Left kidney (tissue), 2 donors: Measurements from ENCODE around the gene SPRYD3. TPM values are rescaled to one million over a fixed set of nuclear protein-coding genes. Genes with fewer than 3 reads are reported as not detected.
"Not testable (repeated sequence)": the region's sequence is repeated elsewhere in the genome, so short reads cannot be mapped to it uniquely, and the experiment has no call there.

Experiments
- DNase-seq: peaks from one replicate; pipeline ENCODE4 v3.0.0-alpha.2; 2013
- polyA plus RNA-seq: library from polyadenylated mRNA; unstranded; fragments of 120-200 nt; gene quantifications from one replicate; pipeline ENCODE4 v1.2.1, GENCODE V29; 2013; ENCODE audit not compliant: insufficient read length

Gene SPRYD3
- polyA plus RNA-seq, 1 donor, result 13.5 TPM

DNA sequence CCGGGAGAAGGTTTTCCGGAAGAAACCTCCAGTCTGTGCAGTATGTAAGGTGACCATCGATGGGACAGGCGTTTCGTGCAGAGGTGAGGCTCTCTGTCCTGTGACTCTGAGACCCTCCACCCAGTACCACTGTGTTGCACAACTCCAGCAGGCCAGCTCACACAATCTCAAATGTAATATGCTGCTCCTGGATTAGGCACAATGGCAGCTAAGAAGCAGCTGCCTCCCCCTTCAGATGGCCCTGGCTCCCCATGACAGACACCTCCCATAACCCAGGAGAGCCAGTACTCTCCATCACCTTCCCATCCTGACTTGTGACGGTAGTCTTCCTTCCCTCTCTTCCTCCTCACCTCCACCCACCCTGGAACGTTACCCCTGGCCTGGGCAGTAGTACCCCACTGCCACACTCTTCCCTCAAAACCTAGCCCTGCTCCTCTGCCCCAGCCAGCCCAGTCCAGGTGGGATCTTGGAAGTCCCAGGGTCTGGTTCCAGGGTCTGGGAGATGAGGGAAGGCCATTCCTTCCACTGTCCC is 27.2 kb downstream of the SPRYD3 start:
- no peak for DNase-seq

DNA sequence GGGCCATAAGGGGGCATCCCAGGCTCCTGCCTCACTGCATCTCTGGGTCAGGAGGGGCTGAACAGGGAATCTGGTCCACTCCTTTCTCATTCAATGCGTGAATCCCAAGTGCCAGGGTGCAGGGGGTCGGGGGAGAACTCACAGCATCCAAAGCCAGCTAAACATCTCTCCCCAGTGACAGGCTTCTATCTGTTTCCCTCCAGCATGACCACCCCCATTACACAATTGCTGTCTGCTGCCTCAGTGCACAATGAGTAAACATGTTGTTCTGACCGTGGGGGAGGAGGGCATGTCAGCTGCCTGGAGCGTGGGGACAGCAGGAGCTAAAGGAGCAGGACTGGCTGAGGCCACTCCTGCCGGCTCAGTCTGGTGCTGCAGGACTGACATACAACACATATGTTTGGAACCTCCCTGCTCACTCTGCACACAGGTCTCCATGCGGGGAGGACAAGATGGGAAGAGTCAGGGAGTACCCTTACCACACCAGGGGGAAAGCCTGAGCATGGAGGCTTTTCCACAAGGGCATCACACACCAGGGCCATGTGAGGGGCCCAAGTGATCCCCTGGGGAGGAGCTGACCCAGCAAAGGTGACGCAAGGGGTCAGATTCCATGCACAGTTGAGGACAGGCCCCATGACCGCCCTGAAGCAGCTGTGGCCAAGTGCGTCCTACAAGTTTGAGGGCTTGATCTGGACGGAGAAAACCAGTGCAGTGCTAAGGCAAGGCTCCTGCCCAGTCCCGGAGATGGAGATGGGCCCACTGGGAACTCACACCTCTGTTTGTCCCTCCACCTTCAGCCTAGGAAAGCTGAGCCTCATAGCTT is 27.9 kb downstream of the SPRYD3 start:
- DNase-seq, result no peak

DNA sequence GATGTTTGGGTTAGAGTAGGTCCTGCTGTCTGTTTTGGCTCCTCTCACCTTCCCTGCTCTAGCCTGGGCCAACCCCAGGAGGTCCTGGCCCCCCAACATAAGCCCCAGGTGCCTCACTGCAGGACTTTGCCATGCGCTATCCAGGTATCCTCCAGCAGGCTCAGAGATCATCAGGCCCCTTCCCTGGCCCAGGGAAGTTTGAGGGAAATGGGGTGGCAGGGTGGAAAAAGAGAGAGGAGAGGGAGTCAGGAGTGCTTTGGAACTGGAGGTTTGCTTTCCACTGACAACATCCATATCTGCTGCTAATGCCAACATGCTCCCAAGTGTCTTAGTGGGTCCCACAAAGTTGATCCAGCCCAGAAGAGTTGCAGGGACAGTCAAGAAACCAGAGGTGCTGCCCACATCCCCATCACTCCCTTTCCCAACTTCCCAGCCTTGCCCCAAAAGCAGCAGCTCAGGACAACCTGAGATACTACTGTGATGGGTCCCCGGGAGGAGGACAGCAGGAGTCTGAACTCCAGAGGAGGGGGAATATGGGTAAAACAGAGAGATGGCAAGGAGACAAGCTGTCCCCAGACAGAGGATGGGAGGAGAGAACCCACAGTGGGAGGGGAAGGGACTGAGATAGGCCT is 28.6 kb downstream of the SPRYD3 start:
- no peak for DNase-seq

DNA sequence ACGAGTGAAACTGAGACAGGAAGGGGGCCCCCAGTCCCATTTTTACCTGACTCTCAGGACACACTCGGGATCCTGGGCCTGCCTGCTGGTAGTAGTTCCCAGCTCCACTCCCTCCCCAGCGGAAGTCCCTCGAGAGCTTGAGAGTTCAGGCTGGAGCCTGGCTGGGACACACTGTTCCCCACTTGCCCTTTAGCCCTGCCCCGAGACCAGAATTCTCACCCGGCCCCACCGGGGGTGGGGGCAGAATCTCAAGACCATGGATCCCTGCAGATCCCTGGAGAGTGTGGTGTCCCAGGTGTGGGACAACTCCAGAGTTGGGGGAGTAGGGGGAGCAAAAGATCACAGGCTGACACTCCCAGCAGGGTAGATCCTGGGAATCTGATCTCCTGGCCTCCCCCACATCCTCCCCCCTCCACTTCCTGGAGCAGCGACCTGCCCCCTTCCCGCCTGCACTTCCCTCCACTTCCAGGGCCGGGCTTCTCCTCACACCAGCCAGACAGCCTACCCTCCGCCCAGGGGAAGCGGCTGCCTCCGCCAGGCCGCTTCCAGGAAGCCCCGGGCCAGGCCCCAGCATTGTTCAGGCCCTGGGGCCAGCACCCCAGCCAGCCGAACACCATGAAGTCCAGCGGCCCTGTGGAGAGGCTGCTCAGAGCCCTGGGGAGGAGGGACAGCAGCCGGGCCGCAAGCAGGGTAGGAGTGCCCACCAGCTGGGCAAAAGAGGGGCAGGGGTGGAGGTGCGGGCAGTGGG is 29.4 kb downstream of the SPRYD3 start, which contains the start of gene TNS2:
TNS2 (plus strand) TSS at position 495 of the 748 bp plus-strand sequence; CDS start at position 616, 121 bp downstream.
- no peak for DNase-seq

DNA sequence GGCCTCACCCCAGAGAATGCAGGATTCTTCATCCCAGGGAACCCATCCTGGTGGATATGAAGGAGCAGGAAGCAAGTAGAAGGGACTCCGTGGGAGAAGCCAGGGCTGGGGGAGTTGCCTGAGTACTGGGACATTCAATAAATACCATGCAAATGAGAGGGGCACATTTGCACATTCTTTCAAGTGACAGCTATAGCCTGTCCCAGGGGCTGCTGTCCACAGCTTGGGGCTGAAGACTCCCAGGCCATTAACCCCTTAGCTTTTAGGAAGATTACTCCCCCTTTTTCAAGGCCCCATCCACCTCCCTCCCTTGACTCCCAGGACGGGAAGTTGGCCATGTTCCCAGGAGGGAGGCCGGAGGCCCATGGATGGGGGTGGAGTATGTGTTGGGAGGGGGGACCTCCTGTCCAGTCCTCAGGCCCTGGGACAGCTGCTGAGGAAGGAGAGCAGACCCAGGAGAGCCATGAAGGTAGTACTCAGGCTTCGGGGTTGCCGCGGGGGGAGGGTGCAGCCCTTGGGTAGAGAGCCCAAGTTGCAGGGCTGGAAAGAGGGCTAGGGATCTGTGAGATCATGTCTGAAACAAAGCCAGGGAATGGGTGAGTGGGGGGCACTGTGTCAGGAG is 30.3 kb downstream of the SPRYD3 start:
- peak; percentile 83 for DNase-seq

DNA sequence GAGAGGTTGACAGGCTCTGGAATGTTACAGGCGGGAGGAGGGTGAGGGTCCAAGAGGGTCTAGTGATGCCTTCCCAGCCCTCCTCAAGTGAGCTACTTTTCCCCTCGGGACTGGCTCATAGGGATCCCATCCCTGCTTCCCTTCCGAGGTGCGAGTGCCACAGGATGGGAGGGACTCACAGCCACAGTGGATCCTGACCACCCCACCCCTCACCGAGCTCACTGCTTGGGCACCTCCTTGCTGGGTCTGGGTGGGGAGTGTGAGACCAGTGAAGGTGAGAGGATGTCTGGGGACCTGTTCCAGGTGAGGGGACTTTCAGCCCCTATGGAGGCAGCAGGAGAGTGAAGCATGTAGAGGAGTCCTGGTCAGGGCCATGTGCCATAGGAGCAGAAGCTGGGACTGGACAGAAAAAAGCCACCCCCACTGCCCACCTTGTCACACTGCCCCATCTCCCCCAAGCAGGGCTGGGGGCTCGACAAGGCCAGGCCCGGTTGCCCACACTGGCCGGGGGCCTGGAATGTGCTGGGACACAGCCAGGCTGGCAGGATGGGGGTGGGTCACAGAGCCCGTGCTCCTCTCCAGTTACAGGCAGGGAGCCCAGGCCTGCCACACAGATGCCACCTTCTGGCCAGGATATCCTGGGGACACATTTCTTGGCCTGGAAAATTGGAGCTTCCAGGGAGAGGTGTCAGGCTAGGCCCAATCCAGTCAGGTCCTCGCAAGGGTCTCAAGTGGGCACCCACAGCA is 31.0 kb downstream of the SPRYD3 start:
- no peak for DNase-seq

DNA sequence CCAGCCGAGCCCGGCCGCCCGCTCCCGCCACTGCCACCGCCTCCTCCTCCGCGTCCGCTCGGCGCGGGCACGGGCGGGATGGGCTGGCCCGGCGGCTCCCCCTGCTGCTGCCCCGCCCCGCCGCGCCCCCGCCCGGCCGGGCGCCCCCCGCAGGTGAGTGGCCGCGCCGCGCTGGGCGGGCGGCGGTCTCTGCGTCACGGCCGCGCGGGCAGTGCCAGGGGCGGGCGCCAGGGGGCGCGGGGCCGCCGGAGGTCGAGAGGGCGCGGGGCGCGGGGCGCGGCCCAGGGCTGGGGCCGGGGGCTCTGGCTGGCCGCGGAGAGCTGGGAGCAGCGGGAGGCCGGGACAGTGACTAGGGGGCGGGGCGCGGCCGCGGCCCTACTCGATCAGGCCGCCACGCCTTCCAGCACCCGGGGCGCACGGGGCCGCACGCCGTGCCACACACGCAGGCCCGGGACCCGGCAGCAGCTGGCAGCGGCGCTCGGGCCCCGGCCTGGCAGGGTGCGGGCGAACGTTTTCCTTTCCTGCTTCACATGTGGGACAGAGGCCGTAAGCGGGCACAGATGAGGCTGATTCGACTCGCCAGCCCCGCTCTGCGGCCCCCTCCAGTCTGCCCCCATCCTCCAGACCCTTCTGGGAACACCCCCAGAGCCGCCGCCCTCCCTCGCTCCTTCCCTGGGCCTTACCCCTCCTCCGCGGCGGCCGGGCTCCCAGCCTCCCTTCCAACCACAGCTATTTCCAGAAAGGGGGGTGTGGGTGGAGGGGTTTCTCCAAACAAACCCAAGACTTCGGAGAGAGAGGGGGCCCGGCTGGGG is 31.8 kb downstream of the SPRYD3 start:
- peak; percentile 83 for DNase-seq

DNA sequence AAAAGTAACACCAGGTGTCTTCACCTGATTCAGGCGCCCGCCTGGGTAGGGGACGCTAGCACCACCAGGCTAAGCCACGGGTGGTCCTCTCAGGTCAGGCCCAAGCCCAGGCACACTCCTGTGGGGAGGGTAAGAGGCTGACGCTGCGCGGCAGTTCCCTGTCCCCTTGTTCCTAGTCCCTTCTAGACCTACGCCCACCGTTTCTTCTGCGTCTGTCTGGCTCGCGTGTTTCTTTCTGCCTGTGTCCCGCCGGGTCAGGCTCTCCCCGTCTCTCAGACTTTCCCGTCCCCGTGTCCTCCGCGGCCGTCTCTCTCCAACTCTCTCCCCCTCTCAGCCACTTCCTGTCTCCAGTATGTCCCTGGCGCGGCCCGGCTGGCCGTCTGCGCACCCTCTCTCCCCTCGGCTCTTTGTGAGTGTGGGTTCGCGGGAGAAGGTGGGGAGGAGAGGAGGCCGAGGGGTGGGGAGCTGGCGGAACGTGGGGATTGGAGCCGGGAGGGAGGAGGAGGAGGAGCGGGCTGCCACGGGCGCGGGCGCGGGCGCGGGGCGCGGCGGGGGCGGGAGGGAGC is 32.5 kb downstream of the SPRYD3 start:
- peak; percentile 71 for DNase-seq

DNA sequence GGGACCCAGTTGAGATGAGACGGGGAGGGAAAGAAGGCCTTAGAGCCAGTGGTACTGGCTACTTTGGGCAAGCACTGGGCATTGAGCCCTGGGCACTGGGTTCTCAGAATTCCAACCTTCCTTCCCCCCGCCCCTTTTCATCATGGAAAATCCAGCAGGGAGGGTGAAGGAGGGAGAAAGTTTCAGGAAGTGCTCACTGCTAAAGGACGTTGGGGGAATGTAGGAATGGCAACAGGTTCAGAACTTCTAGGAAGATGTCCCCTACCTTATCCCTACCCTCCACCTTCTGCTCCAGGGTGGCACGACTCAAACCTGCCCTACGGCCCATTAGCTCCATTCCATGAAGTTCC is 33.5 kb downstream of the SPRYD3 start:
- DNase-seq, result no peak

DNA sequence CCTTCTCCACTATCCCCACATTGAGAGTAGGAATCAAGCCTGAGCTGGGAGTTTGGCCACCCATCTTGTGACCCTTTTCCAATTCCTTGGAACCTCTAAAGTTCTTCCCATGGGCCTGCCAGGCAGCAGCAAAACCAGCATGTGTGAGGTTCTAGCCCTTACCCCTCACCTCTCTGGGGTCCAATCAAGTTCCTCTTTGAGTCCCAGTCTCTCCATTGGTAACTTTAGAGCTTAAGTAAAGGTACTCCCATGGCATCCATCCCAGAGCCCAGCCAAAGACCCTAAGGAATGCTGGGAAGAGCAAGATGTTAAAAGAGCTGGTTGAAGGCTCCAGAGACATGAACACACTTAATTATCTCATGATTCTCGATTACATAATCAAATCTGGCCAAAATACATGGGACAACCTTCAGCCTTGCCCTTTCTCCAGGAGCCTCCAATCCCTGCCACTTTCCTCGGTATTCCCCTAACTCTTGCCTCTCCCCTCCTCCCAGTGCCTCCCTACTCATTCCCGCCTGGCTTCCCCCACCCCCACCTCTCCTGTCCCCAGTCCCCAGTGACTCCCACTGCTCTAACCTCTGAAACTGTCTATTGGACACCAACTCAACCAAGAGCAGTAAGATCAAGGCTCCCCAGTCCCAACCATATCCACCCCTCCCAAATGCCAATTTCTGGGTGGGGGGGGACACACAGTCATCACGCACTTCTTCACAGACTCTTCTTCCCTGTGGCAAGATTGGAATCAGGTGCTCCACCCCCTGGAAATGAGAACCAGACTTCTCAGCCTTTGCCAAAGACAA is 34.1 kb downstream of the SPRYD3 start:
- DNase-seq, result no peak

DNA sequence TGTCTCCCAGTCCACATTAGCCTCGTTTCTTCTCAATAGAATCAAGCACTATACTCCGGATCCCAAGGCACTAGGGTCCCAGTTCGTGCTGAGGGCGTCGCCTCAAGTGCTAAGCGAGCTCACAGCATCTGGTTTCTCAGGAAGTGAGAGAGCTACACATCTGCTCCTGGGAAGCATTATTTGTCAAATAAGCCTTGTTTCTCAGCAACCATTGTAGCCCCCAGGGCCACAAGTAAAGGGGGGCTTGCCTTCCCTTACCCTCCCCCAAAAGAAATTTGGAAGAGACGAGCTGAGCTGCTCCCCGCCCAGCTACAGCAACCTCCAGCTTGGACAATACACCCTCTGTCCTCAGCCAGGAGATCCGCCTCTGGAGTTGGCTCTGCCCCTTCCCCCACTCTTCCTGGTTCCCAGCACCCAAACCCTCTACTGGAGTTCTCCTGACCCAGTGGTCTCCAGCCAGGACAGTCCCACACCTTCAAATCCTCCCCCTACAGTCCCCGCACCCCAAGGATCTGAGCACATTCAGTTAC is 35.1 kb downstream of the SPRYD3 start:
- DNase-seq, result no peak

DNA sequence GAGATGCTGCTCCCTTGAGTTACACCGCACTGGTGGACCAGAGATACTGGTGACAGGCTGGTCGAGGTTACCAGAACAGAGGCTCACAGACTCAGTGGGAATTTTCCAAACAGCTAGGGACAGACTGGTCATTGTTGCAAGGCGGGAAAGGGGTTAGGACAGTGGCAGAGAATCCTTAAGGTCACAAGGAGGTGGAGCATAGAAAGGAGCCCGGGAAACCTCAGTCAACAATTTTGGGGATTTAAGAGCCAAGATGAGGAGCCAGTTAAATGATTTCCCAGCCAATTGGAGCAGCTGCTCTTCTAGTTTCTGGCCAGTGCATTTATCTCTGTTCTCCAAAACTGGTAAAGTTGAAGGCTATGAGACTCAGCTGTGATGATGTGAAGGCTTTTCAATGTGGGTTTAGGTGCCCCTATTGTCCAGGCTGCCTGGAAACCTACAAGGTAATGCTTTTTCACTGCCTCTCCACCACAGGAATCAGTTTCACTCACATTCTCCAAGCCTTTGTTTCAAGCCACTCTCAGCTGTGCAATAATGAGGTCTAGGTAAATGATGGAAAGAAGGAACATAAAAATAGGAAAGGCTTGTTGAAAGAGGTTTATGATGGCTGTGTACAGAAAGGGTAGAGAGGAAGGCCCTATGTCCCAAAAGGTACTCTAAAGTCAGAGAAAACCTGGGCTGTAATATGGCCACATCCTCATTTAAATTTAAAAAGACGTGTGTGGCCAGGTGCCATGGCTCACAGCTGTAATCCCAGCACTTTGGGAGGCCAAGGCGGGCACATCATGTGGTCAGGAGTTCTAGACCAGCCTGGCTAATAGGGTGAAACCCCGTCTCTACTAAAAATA is 36.4 kb downstream of the SPRYD3 start:
- DNase-seq, result no peak

DNA sequence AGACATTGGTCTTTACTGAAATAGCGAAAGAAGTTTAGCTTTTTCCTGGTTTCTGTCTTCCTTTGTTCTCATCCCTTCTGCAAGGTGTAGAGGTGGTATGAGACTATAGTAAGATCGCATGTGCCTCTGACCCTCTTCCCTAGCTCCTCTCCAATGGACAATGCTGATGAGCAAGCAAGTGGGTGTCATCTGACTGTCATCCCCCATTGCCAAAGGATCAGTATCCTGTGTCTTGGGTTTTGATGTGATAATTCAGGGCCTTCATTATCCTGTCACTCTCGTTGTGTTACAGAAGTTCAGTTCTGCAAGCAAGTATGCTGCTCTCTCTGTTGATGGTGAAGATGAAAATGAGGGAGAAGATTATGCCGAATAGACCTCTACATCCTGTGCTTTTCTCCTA is 39.3 kb downstream of the SPRYD3 start:
- no peak for DNase-seq

DNA sequence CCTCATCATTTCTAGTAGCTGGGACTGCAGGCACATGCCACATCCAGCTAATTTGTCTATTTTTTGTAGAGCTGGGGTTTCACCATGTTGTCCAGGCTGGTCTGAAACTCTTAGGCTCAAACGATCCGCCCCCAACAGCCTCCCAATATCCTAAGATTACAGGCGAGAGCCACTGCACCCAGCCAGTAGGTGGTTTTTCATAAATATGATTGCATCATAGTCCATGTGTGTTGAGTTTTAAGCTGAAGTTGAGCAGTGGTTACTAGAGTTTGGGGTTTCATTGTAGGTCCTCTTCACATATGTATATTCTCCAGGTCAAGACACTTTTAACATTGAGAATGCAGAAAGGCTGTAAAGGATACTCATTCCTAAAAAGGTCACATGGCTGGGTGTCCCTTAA is 42.4 kb downstream of the SPRYD3 start:
- DNase-seq, result no peak

DNA sequence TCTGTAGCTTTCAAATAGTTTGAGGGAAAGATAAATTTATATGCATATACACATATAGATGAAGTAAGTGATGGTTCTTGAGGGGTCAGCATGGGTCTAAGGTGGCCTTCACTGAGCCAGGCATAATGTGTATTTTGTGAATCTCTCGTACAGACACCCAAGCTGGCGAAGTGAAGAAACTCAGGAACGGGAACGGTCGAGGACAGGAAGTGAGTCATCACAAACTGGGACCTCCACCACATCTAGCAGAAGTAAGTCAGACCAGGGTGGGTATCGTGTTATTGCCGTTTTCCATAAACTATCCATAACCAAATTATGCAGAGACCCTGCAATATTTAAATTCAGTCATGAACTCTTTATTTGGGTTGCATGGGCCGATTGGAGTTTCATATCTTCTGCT is 44.7 kb downstream of the SPRYD3 start:
- DNase-seq, result no peak

DNA sequence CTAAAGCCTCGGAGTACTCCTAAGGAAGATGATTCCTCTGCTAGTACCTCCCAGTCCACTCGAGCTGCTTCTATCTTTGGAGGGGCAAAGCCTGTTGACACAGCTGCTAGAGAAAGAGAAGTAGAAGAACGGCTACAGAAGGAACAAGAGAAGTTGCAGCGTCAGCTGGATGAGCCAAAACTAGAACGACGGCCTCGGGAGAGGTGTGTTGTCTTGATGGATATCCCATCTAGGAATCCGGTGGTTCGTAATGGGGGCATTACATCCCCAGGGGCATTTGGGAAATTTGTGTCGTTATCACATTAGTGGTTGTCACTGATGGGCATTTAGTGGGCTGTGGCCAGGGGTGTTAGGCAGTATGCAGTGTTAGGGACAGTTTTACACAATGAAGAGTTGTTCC is 45.4 kb downstream of the SPRYD3 start:
- DNase-seq, result not testable (repeated sequence)

DNA sequence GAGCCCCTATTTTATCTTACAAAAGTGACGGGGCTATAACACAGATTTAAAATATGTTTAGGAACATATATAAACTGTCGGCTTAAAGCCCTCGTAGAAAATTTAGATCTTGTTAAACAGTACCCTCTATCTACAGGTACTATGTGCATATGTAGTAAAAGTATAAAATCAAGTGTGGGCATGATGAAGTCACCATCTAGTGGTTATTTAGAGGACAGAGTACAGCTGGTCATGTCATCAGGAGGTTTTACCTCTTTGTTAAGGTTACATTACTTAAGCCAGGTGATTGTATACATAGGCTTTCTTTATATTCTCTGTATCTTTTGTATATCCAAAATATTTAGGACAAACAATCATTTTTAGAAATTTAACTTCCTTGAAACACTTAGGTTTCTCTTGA is 47.6 kb downstream of the SPRYD3 start:
- DNase-seq, result no peak

DNA sequence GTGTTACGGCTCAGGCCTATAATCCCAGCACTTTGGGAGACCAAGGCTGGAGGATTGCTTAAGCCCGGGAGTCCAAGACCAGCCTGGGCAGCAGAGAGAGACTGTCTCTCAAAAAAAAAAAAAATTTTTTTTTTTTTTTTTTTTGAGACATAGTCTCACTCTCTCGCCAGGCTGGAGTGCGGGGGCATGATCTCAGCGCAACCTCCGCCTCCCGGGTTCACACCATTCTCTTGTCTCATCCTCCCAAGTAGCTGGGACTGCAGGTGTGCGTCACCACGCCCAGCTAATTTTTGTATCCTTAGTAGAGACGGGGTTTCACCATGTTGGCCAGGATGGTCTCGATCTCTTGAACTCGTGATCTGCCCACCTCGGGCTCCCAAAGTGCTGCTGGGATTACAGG is 52.2 kb downstream of the SPRYD3 start:
- DNase-seq, result not testable (repeated sequence)
